Stimulated activated CD4-positive, alpha-beta T cell treated with anti-CD3 and anti-CD28 coated beads, Interleukin-12 subunit alpha, Interleukin-12 subunit beta, amount 100 ng/mL, for 48 hours (primary cell): ENCODE data around the gene ZBTB47.
A peak's percentile ranks its signal among the peaks of the same experiment; 100 is the strongest.

Experiments used
- DNase-seq, 3 donors: peaks; one replicate each; pipeline ENCODE4 v3.0.0-alpha.2; 2020; ENCODE audit warnings: low read depth in 2 of 3, low spot score in 1 of 3

Gene ZBTB47

GRCh38 chr3:42698216-42698910, 44.9 kb downstream of the ZBTB47 start:
- no peak for DNase-seq

GRCh38 chr3:42698911-42699230, 45.4 kb downstream of the ZBTB47 start:
- DNase-seq, result no peak

DNA sequence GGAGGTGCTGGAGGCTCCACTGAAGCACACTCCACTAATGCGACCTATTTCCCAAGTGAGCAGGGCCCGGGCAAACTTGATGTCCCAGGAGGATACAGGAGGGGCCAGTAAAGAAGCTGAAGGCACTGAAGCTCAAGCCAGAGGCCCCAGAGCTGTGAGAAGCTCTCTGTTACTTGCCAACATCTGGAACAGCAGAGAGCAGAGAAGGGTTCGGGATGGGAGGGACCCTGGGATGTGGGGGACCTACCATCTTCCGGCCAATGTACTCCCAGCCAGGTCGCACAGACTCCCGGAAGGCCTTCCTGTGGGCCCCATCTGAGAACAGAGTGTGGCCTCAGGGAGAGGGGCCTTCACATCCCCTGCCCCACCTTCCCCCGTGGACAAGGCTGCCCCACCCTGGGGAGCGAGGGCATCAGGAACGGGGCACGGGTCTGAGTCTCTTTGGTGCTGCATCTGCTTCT, 46.0 kb downstream of the ZBTB47 start:
- DNase-seq, result no peak

DNA sequence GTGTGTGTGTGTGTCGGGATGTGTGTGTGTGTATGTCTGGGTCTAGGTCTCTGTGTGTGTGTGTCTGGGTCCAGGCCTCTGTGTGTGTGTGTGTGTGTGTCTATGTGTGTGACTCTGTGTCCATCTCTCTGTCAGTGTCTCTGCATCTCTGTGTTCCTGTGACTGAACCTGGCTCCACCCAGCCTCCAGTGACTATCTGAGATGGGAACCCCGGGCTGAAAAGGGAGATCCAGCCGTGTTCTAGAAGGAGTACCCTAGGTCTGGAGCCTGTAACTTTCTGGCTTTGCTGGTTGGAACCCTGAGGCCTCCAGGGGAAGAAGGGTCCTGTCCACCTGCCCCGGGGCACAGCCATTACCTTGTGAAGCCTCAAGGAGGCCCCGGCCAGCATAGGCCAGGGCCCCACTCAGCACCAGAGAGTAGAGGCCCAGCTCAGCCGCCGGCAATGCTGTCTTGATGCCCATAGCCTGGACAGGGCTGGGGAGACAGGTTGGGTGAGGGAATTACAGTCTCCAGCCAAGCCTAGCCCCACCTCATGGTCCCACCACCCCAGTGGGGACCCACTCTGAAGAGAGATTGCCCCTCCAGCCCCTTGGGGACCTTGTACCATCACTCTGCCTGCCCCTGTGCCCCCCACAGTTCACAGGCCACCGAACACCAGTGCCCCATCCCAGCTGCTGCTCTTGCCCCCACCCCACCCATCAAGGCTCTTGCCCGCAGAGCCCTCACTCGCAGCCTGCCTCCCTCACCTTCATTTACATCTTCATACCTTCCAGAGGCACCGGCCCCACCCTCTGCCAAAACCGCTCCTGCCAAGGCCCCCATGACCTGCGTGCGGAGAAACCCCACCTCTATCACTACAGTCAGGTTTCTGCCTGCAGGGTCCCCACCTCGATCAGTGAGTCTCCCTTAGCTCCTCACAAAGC, 47.1 kb downstream of the ZBTB47 start:
- no peak for DNase-seq

DNA sequence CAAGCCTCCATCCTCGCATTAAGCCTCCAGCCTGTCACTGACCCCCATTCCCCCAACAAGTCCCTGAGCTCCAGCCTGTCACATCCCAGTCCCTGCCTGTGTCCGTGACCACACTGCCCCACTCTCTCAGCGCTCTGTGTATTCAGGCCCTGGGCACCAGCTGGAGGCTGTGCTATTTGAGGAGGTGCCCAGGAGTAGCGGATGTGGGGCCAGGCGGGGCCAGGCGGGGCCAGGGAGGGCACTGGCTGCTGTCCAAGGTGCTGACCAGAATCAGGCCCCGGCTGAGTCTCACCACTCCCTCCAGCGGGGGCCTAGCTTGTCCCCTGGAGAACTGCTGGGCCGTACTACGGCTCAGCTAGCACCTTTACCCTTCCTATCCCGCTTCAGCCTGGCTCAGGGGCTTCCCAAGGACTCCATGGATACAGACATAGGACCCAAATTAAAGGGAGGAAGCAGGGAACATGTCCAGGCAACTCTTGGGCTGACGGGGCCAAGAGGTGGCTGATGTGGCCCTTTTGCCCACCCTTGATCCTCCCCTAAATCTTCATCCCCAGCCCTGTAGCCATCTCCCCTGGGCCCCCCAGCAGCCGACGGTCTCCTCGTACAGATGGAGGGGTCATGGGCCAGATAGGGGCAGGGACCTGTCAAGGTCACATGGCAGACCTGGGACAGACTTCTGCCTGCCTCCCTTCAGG, 48.0 kb downstream of the ZBTB47 start:
- peak; percentile 21 to 61 (median 51) for DNase-seq

DNA sequence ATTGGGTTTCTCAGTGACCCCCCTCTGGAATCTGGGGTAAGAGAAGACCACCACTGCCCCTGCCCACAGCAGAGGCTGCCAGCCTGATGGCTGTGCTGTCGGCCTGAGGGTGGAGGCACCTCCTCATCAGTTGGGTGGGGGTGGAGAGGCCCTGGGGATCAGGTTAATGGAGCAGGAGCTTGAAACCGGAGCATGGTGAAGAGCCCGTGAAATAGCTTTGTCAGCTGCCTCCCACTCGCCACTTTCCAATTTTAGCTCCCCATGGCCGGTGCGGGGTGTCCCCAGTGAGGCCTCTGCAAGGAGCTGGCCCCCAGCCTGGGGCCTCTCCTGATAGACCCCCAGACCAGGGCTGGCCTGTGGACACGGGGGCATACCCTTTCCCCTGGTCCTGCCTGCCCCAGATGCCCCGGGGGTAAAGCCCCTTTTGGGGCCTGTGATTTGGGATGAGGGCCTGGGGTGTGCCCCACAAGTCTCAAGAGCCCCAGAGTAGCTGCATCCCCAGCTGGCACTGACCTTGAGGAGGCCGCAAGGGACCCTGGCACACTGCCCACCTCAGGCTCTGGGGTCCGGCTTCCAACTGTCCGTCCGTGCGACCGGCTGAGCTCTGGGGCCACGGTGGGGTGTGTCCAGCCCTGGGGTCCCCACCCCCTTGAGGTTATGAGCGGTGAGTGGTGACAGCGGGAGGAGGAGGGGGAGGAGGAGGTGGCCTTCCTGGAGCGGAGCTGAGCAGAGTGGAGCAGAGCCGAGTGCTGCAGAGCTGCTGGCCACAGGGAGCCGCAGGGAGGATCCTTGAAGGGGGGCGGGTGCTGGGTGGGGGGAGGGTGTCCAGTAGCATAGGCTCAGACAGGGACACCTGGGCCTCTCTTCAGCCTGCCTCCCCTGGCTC, 48.8 kb downstream of the ZBTB47 start, which contains the start of gene HHATL:
Gene HHATL (minus strand): TSS at position 733 of the 886 bp plus-strand sequence. CDS start 1,972 bp downstream, outside the sequence.
- DNase-seq, result no peak

- no peak for DNase-seq
Observed at GRCh38 chr3:42702982-42703694, 49.6 kb downstream of the ZBTB47 start.

DNA sequence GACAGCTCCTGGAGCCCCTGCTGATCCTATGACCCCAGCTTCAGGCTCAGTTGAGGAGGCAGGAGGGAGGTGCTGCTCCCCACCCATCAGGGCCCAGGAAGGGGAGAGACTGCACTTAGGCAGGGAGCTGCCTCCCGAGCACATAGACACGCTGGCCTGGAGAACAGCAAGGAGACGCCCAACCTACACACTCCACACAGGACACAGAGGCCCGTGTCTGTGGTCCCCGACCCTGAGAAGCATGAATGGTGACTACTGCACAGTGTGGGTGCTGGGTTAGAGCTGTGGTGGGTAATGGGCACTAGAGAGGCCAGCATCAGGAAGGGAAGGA, 50.2 kb downstream of the ZBTB47 start:
- DNase-seq, result no peak

DNA sequence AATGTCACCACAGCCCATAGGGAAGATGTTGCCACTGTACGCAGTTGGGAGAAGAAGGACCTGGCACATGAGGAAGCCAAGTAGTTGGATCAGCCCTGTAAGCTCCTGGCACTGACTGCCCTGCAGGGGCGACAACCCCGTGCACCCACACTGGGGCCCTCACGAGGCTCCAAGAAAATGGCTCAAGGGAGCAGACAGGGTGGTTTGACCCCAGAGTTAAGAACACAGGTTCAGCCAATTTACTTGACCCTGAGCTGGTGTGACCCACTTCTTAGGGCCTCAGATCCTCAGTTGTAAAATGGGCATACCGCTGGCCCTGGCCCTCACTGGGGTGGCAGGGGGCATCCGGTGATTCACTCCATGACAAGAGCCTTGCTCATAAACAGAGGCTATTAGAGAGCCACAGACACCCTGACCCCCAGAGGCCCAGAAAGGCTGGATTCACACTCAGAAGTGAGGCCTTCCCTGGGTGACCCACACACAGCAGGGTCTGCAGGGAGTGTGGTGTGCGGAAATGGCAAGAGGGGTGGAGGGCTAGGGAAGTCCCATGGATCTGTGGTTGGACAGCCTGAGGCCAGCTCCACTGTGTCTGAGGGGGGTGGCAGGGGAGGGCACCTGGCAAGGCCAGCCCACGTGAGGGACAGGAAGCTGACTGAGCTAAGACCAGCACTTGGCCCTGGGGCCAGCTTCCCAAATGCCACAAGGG, 50.8 kb downstream of the ZBTB47 start:
- DNase-seq, result no peak

GRCh38 chr3:42705058-42705767, 51.7 kb downstream of the ZBTB47 start:
- no peak for DNase-seq

GRCh38 chr3:42705962-42706585, 52.6 kb downstream of the ZBTB47 start:
- DNase-seq, result no peak

- no peak for DNase-seq
Observed at GRCh38 chr3:42706721-42707619, 53.5 kb downstream of the ZBTB47 start.

DNA sequence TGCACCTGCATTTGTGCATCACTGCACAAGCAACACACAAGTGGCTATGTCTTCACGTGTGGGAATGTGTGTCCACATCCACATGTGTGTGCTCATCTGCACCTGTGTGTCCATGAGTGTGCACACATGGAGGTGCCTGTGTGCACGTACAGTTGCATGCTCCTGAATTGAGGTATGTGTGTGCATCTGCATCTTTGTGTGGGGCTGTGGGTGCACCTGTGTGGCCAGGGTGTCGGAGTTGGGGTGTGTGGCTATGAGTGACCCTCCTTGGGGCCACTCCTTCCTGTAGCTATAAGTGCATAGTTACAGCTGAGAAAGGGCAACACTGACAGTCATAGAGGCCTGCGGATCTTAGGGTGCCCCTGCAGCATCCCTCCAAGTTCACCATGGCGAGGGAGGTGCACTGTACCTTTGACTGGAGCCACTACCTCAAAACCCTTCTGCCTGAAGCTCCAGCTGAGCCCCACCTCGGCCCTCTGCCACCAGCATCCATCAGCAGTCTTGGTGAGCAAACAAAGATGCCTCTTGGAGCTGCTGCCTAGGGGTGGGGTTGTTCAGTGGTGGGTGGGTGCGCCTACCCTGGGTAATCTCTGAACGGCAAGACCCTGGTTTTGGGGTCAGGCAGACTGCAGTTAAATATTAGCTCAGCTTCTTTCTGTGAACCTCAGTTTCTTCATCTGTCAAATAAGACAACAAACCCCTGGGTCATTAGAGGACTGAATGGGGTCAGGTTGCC, 54.3 kb downstream of the ZBTB47 start:
- no peak for DNase-seq

- no peak for DNase-seq
Observed at GRCh38 chr3:42708611-42709151, 55.2 kb downstream of the ZBTB47 start.

- DNase-seq, result no peak
Observed at GRCh38 chr3:42709621-42710020, 56.1 kb downstream of the ZBTB47 start.

DNA sequence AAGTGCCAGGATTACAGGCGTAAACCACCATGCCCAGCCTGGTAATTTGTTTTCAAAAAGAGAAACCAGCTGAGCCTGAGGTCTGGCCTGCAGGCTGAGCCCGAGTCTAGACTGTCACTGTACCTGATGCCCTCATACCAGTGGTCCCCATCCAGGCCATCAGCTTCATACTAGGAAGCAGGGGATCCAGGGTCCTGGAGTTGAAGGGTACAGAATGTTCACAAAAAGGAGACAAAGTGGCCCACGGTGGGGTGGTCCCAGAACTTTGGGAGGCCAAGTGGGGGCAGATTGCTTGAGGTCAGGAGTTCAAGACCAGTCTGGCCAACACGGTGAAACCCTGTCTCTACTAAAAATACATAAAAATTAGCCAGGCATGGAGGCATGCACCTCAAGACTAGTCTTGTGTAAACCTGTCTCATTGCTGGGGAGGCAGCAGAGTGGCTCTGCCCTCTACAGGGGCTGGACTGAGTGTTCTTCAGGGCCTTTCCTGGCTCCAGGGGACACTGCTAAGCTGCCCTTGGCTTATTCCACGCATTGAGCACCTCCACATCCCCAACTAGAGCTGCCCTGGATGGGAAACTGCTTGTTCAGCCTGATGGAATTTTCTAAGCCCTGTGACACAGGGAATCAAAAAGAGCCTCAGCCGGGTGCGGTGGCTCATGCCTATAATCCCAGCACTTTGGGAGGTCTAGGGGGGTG, 57.0 kb downstream of the ZBTB47 start:
- no peak for DNase-seq
